Stimulated activated CD8-positive, alpha-beta memory T cell treated with anti-CD3 and anti-CD28 coated beads, Interleukin-4, amount 100 ng/mL, for 24 hours (primary cell): Measurements from ENCODE around the gene LAPTM4A.

Experiments used
- DNase-seq: peaks from one replicate; pipeline ENCODE4 v3.0.0-alpha.2; 2020; ENCODE audit warnings: low read depth

LAPTM4A gene

GRCh38 chr2:20019747-20020146, 31.7 kb downstream of the LAPTM4A start:
- DNase-seq = no peak

GRCh38 chr2:20018601-20019152, 32.8 kb downstream of the LAPTM4A start:
- DNase-seq = no peak

GRCh38 chr2:20016346-20016745, 35.1 kb downstream of the LAPTM4A start:
- DNase-seq = no peak

GRCh38 chr2:20015482-20016083, 35.8 kb downstream of the LAPTM4A start:
- no peak for DNase-seq

- DNase-seq = no peak
Measured at GRCh38 chr2:20013126-20013849, 38.1 kb downstream of the LAPTM4A start.

GRCh38 chr2:20012282-20013125, 38.9 kb downstream of the LAPTM4A start, which contains the start of gene MATN3:
Gene MATN3 (minus strand): TSS chr2:20012668. CDS start chr2:20012631, 37 bp downstream.
- DNase-seq = no peak

- DNase-seq = no peak
Measured at GRCh38 chr2:20012032-20012281, 39.5 kb downstream of the LAPTM4A start.

- no peak for DNase-seq
Measured at GRCh38 chr2:20011276-20012031, 40.0 kb downstream of the LAPTM4A start.

- DNase-seq = no peak
Measured at GRCh38 chr2:20008703-20009102, 42.7 kb downstream of the LAPTM4A start.

- DNase-seq = no peak
Measured at GRCh38 chr2:20005891-20006470, 45.4 kb downstream of the LAPTM4A start.

GRCh38 chr2:20005067-20005627, 46.3 kb downstream of the LAPTM4A start:
- no peak for DNase-seq

- DNase-seq = no peak
Measured at GRCh38 chr2:20001361-20001863, 50.0 kb downstream of the LAPTM4A start.

- no peak for DNase-seq
Measured at GRCh38 chr2:19993731-19994130, 57.7 kb downstream of the LAPTM4A start.

- no peak for DNase-seq
Measured at GRCh38 chr2:19991895-19992294, 59.5 kb downstream of the LAPTM4A start.

- DNase-seq = no peak
Measured at GRCh38 chr2:19990416-19990728, 61.1 kb downstream of the LAPTM4A start.

- DNase-seq = peak; percentile 89
Measured at GRCh38 chr2:19989667-19990415, 61.6 kb downstream of the LAPTM4A start, which contains the start of gene WDR35. Gene WDR35 (minus strand): TSS chr2:19990105. CDS start chr2:19990015, 90 bp downstream.

GRCh38 chr2:19989342-19989666, 62.1 kb downstream of the LAPTM4A start:
- DNase-seq = no peak

- DNase-seq = no peak
Measured at GRCh38 chr2:19988600-19988999, 62.8 kb downstream of the LAPTM4A start.

- no peak for DNase-seq
Measured at GRCh38 chr2:19987936-19988335, 63.5 kb downstream of the LAPTM4A start.
